Measurements from ENCODE around the gene RITA1. TPM values are rescaled to one million over a fixed set of nuclear protein-coding genes. Genes with fewer than 3 reads are reported as not detected.

Gene RITA1
- total RNA-seq, 2 donors from 2014 or later: 21.3 to 25.1 TPM

DNA sequence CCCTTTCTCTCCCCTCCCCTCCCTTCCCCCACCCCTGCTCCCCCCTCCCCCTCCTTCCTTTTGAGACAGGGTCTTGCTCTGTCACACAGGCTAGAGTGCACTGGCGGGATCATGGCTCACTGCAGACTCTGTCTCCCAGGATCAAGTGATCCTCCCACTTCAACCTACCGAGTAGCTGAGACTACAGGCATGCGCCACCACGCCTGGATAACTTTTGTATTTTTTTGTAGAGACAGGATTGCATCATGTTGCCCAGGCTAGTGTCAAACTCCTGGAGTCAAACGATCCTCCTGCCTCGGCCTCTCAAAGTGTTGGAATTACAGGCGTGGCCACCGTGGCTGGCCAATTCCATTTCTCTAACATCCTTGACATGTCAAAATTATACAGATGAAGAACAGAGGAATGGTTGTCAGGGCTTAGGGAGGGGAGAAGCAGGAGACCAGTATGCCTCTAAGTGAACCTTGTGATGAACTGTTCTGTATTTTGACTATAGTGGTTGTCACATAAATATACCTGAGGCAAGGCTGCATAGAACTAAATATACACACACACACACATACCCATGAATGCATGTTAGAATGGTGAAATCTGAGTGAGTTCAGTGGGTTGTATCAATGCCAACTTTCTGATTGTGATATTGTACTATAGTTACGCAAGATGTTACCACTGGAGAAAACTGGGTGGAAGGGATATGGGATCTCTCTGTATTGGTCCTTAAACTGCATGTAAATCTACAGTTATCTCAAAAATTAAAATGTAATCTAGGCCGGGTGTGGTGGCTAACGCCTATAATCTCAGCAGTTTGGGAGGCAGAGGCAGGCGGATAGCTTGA, 39.6 kb upstream of the RITA1 start:
- DNase-seq (no peak), ATAC-seq (replicated peaks in 1 of 2) (no peak)
- H3K27me3 Mint-ChIP-seq (ENCODE audit: low read depth): peaks cover 6% of the 10 kb centered on the region
- no peak overlapping the region for H3K4me3 Mint-ChIP-seq
- H3K27ac Mint-ChIP-seq: no peak overlapping the region
- no peaks in the 10 kb centered on the region for H3K9me3 Mint-ChIP-seq
- peaks cover 10% of the 10 kb centered on the region for H3K4me1 Mint-ChIP-seq (ENCODE audit: low read depth)
- no peaks in the 10 kb centered on the region for H3K36me3 Mint-ChIP-seq (ENCODE audit: insufficient read depth in 2 of 2)

DNA sequence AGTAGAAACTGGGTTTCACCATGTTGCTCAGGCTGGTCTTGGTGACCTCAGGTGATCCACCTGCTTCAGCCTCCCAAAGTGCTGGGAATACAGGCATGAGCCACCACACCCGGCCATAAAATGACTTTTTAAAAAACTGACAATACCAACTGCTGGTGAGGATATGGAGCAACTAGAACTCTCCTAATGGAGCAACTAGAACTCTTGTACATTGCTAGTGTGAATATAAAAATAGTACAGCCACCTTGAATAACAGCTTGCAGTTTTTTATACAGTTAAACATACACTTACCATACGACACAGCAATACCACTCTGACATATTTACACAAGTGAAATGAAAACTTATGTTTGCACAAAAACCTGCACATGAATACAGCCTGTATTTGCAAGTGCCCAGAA, 38.5 kb upstream of the RITA1 start:
- no peaks in the 10 kb centered on the region for H3K9me3 Mint-ChIP-seq
- ATAC-seq (replicated peaks in 1 of 2): no peak
- H3K27ac Mint-ChIP-seq: no peak overlapping the region
- DNase-seq: no peak
- peaks cover 7% of the 10 kb centered on the region for H3K4me1 Mint-ChIP-seq (ENCODE audit: low read depth)
- H3K4me3 Mint-ChIP-seq: no peak overlapping the region
- H3K27me3 Mint-ChIP-seq (ENCODE audit: low read depth): peaks cover 9% of the 10 kb centered on the region
- H3K36me3 Mint-ChIP-seq (ENCODE audit: insufficient read depth in 2 of 2): no peaks in the 10 kb centered on the region

DNA sequence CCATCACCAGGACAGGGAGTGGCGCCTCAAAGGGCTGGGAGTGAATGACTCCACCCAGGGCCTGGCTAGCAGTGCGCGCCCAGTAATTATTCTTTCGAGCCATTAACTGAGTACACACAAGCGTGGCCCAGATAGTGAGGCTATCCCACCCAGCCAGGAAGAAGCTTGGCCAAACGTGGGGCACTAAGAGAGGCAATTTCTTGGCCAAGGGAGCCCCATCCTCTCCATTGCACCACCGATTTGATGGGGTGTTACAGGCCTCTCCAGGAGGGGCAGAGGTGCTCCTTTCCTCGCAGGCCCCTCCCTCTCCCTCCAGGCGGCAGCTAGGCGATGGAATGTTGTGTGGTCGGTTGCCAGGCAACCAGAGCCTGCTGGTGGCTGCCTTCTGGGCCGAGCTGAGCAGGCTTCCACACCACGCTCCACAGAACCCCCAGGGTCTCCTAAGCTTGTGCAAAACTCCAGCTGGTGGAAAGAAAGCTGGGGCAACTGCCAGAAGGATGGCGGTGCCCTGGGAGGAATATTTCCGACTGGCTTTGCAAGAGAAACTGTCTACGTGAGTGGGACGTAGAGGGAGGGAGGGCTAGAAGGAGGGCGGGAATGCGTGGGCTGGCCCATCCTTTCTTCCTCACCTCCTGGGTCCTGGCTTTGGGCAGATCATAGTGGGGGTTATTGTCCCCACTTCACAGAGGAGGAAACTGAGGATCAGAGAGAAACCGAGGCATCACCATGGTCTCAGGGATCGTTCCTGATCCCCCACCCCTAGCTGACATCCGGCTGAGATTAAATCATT, 36.0 kb upstream of the RITA1 start, which contains the start of gene CFAP73:
CFAP73 (plus strand) TSS at position 364 of the 790 bp plus-strand sequence; CDS start at position 498, 134 bp downstream.
- peaks cover 20% of the 10 kb centered on the region for H3K4me1 Mint-ChIP-seq (ENCODE audit: low read depth)
- H3K27ac Mint-ChIP-seq: no peak within 1 kb of the TSS
- DNase-seq (no peak), ATAC-seq (replicated peaks in 1 of 2) (no peak)
- no peak within 1 kb of the TSS for H3K4me3 Mint-ChIP-seq
- H3K27me3 Mint-ChIP-seq (ENCODE audit: low read depth): peaks cover 17% of the 10 kb centered on the region
- peaks cover 0 to 2% of the 10 kb centered on the region in 2 donors for H3K36me3 Mint-ChIP-seq (ENCODE audit: insufficient read depth in 2 of 2)
- no peaks in the 10 kb centered on the region for H3K9me3 Mint-ChIP-seq

DNA sequence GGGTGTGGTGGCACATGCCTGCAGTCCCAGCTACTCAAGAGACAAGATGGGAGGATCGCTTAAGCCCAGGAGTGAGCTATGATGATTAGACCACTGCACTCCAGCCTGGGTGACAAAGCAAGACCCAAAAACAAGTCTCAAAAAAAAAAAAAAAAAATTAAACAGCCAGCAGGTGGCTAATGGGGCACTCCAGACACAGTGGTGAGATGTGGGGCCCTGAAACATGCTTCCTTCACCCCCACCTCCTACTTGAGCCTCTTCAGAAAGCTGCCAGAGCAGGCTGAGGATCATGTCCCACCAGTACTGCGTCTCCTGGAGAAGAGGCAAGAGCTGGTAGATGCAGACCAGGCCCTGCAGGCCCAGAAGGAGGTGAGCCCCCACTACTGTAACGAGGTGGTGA, 33.9 kb upstream of the RITA1 start:
- Mint-ChIP-seq H3K36me3 (ENCODE audit: insufficient read depth in 2 of 2) (peaks cover 0 to 2% of the 10 kb centered on the region in 2 donors), H3K27me3 (ENCODE audit: low read depth) (peaks cover 17% of the 10 kb centered on the region), H3K9me3 (no peaks in the 10 kb centered on the region), H3K4me1 (ENCODE audit: low read depth) (peaks cover 20% of the 10 kb centered on the region), H3K4me3 (peak overlapping the region; percentile 87 to 92), H3K27ac (no peak overlapping the region)
- ATAC-seq (replicated peaks in 1 of 2): no peak
- DNase-seq: no peak

DNA sequence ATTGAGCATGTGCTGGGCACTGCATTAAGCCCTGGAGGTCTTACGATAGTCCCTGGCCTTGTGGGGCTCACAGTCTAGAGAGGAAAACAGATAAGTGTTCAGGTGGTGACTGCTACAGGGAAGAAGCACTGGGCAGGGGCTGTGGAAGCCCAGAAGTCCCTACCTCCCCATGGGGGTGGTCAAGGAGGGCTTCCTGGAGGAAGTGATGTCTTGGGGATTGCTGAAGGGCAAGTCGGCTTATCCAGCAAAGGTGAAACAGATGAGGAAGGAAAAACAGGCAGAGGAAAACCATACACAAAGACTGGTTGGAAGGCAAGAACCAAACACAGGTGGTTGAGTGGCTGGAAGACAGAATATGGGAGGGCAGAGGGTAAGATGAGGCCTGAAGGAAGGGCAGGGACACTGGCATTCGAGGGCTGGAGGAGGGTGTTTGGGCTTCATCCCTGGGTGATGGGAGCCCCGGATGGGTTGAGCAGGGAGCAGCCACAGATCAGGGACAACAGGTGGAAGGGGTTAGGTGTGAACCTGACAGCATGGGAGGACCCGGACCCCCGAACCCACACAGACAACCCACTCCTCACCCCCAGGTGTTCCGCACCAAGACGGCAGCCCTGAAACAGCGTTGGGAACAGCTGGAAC, 33.2 kb upstream of the RITA1 start:
- DNase-seq (no peak), ATAC-seq (replicated peaks in 1 of 2) (no peak)
- no peak overlapping the region for H3K27ac Mint-ChIP-seq

DNA sequence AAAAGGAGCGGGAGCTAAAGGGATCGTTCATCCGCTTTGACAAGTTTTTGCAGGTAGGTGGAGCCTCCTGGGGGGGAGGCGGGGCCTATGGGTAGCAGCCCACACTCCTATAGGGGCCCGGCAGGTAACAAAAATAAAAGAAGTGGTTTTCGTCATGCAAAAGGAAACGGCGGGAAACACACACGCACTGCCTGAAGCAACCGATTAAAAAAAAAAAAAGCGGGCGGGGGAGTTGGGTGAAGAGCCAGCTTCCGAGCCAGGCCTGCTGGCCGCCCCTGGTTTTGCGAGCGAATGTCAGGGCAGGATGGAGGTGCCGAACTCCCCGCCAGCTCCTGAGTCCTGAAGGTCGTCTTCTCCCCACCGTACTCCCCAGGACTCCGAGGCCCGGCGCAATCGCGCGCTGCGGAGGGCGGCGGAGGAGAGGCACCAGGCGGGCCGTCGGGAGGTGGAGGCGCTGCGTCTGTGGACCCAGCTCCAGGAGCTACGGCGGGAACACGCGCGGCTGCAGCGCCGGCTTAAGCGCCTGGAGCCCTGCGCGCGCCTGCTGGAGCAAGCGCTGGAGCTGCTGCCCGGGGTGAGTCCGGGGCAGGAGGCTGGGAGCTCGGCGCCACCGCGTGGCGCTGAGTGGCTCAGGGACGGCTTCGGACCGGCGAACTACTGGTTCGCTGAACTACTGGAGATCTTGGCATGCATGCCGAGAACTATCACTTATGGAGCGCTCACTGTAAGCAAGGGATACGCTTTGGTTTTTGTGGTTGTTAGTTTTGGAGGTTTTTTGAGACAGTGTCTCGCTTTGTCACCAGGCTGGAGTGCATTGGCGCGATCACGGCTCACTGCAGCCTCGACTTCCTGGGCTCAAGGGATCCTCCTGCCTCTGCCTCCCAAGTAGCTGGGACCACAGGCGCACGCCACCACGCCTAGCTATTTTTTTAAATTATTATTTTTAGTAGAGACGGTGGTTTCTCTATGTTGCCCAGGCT, 32.4 kb upstream of the RITA1 start:
- ATAC-seq (replicated peaks in 1 of 2): peak; percentile 85
- DNase-seq: peak; percentile 72 to 73
- no peak overlapping the region for H3K27ac Mint-ChIP-seq
- H3K4me1 Mint-ChIP-seq (ENCODE audit: low read depth): peaks cover 20% of the 10 kb centered on the region
- H3K27me3 Mint-ChIP-seq (ENCODE audit: low read depth): peaks cover 11% of the 10 kb centered on the region
- peak overlapping the region; percentile 87 to 92 for H3K4me3 Mint-ChIP-seq
- H3K9me3 Mint-ChIP-seq: no peaks in the 10 kb centered on the region
- peaks cover 0 to 2% of the 10 kb centered on the region in 2 donors for H3K36me3 Mint-ChIP-seq (ENCODE audit: insufficient read depth in 2 of 2)

More for the DNA sequence above, 33.2 kb upstream of the RITA1 start:
- Mint-ChIP-seq H3K9me3 (no peaks in the 10 kb centered on the region), H3K4me1 (ENCODE audit: low read depth) (peaks cover 20% of the 10 kb centered on the region), H3K4me3 (peak overlapping the region; percentile 87 to 92), H3K36me3 (ENCODE audit: insufficient read depth in 2 of 2) (peaks cover 0 to 2% of the 10 kb centered on the region in 2 donors), H3K27me3 (ENCODE audit: low read depth) (peaks cover 14% of the 10 kb centered on the region)

DNA sequence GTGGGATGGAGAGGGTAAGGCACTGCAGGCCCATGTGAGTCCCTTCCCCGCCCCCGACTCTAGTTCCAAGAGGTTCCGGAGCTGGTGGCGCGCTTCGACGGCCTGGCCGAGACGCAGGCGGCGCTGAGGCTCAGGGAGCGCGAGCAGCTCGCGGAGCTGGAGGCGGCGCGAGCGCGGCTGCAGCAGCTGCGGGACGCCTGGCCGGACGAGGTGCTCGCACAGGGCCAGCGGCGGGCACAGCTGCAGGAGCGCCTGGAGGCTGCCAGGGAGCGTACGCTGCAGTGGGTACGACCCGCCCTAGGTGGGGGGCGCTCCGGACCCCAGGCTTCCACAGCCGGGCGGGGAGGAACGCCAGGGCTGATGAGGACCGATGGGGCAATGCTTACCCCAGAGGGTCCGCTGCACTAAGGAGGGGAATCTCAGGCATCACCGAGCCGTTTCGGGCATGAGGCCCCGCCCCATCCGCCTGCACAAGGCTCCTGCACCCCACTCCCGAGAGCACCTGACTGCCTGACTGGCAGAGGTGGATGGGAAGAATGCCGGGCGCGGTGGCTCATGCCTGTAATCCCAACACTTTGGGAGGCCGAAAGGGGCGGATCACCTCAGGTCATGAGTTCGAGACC, 31.1 kb upstream of the RITA1 start:
- Mint-ChIP-seq H3K9me3 (no peaks in the 10 kb centered on the region), H3K4me3 (peak overlapping the region; percentile 59 to 87), H3K27me3 (ENCODE audit: low read depth) (peaks cover 11% of the 10 kb centered on the region), H3K27ac (no peak overlapping the region), H3K4me1 (ENCODE audit: low read depth) (peaks cover 20% of the 10 kb centered on the region), H3K36me3 (ENCODE audit: insufficient read depth in 2 of 2) (peaks cover 0 to 2% of the 10 kb centered on the region in 2 donors)
- ATAC-seq (replicated peaks in 1 of 2) (peak in 1 of 2 donors; percentile 18), DNase-seq (peak; percentile 34 to 40)

DNA sequence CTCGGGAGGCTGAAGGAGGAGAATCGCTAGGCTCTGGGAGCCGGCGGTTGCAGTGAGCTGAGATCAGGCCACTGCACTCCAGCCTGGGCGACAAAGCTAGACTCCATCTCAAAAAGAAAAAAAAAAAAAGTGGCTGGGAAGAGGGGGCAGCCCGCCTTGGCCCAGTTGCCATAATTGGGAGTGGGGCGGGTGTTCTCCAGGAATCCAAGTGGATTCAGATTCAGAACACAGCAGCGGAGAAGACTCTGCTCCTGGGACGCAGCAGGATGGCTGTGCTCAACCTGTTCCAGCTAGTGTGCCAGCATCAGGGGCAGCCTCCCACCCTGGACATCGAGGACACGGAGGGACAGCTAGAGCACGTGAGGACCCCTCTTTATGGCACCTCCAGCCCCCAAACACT, 30.5 kb upstream of the RITA1 start:
- no peak for ATAC-seq (replicated peaks in 1 of 2)
- H3K4me1 Mint-ChIP-seq (ENCODE audit: low read depth): peaks cover 20% of the 10 kb centered on the region
- no peak for DNase-seq
- peaks cover 0 to 2% of the 10 kb centered on the region in 2 donors for H3K36me3 Mint-ChIP-seq (ENCODE audit: insufficient read depth in 2 of 2)
- H3K4me3 Mint-ChIP-seq: peak overlapping the region; percentile 59 to 87
- H3K27me3 Mint-ChIP-seq (ENCODE audit: low read depth): peaks cover 11% of the 10 kb centered on the region
- H3K27ac Mint-ChIP-seq: no peak overlapping the region
- no peaks in the 10 kb centered on the region for H3K9me3 Mint-ChIP-seq

DNA sequence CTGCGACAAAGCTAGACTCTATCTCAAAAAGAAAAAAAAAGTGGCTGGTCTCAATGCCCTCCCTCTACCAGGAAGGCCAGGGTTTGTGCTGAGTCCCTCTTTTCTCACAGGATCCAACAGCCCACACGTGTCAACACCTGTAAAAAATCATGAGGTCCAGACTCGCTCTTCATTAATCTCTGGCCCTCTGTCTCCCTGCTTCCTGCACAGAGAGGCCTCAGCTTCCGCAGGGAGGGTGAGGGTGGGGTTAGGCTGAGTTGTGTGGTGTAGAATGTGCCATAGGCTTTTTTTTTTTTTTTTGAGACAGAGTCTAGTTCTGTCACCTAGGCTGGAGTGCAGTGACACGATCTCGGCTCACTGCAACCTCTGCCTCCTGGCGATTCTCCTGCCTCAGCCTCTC, 29.9 kb upstream of the RITA1 start:
- peaks cover 2 to 4% of the 10 kb centered on the region in 2 donors for H3K36me3 Mint-ChIP-seq (ENCODE audit: insufficient read depth in 2 of 2)
- peaks cover 11% of the 10 kb centered on the region for H3K27me3 Mint-ChIP-seq (ENCODE audit: low read depth)
- H3K4me1 Mint-ChIP-seq (ENCODE audit: low read depth): peaks cover 20% of the 10 kb centered on the region
- no peaks in the 10 kb centered on the region for H3K9me3 Mint-ChIP-seq
- no peak for DNase-seq
- H3K27ac Mint-ChIP-seq: no peak overlapping the region
- ATAC-seq (replicated peaks in 1 of 2): no peak
- no peak overlapping the region for H3K4me3 Mint-ChIP-seq

DNA sequence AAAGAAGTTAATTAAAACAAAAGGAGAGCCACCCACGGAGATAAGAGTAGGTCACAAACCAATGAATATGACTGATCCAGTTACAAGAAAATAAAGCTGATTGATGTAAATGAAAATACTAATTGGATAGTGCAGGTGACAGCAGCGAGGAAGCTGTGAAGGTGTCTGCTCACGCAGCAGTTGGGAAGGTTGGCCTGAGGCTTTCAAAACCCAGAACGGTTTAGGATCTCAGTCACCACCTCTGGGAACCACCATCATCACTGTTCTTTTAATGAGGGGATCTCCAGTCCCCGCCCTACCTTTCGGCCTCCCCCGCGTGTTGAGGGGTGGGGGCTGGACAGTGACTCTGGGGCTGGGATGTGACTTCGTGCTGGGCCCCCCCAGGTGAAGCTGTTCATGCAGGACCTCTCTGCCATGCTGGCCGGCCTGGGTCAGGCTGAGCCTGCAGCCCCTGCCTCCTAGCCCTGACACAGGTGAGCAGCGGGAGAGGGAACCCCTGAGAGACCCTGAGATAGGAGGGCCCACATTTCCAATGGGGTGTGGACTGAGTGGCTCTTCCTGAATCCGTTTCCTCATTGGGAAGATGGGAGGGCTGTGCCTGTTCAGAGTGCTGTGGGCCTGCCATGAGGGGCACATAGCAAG, 28.2 kb upstream of the RITA1 start:
- peaks cover 4% of the 10 kb centered on the region for H3K27me3 Mint-ChIP-seq (ENCODE audit: low read depth)
- H3K36me3 Mint-ChIP-seq (ENCODE audit: insufficient read depth in 2 of 2): peaks cover 3 to 7% of the 10 kb centered on the region in 2 donors
- H3K4me1 Mint-ChIP-seq (ENCODE audit: low read depth): peaks cover 17% of the 10 kb centered on the region
- no peaks in the 10 kb centered on the region for H3K9me3 Mint-ChIP-seq
- H3K4me3 Mint-ChIP-seq: peak overlapping the region in 1 of 2 donors; percentile 34
- ATAC-seq (replicated peaks in 1 of 2) (no peak), DNase-seq (no peak)
- H3K27ac Mint-ChIP-seq: peak overlapping the region; percentile 44

DNA sequence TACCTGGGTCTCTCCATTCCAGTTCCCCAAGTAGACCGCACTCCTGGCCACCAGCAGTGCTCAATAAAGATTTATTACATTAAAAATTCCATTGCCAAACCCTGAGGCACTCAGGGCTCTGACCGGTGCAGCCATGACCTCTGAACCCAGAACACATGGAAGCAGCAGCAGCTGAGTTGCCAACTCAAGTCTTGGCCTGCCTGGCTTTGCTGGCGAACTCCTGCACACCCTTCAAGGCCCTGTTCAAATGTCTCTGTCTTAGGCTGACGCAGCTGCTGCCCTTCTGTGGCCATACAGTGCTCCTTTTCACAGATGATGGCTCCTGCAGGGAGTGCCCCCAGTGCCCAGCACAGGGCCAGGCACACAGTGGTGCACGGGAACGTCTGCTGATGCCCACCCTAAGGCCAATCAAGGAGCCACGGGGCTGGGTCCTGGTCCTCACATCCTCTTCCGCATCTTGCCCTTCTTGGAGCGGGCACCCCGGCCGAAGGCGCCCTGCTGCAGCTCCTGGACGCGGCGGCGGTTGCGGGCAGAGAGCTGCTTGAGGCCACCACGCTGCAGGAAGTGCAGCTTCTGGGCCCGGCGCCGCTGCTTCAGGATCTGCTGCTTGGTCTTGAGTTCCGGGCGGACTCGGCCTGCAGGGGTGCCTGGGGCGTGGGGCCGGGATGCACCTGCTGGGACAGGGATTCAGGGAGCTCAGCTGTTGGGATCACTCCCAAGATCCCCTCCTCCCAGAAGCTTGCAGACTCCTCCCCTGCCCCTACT, 26.9 kb upstream of the RITA1 start:
- H3K36me3 Mint-ChIP-seq (ENCODE audit: insufficient read depth in 2 of 2): peaks cover 1 to 10% of the 10 kb centered on the region in 2 donors
- DNase-seq (no peak), ATAC-seq (replicated peaks in 1 of 2) (no peak)
- H3K27ac Mint-ChIP-seq: no peak overlapping the region
- H3K4me1 Mint-ChIP-seq (ENCODE audit: low read depth): peaks cover 8% of the 10 kb centered on the region
- H3K4me3 Mint-ChIP-seq: no peak overlapping the region
- no peaks in the 10 kb centered on the region for H3K9me3 Mint-ChIP-seq
- H3K27me3 Mint-ChIP-seq (ENCODE audit: low read depth): no peaks in the 10 kb centered on the region
